ENCODE results near the gene PRSS50.

PRSS50 gene

DNA sequence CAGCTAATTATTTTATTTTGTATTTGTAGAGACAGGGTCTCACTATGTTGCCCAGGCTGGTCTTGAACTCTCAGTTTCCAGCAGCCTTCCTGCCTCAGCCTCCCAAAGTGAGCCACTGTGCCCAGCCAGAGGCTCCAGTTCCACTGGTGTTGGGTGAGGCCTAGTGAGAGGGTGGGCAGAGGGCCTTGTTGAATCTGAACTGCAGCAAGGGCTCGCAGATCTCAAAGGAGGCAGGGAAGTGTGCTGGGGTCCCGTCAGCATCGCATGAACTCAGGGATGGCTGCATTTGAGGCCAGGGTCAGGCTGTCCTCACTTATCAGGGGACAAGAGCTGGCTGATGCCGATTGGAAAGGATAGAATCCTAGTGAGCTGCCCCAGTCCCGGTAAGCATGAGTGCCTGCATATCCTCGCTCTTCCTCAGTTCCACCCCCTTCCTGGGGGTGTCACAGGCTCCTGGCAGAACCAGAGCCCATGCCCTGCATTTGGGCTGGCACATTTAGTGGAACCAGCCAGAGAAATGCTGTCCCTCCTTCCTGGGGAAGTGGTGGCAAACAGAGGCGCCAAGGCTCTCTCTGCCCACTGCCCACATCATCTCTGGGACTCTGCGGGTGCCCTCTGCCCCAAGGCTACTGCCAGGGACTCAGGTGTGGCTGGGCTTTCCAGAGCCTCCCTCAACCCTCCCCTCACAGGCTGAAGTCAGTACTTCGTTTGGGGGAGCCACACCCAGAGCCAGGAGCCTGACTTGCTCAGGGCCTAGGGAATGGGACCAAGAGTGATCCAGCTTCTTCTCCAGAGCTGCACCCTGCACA is 48.3 kb downstream of the PRSS50 start:
- no peak for DNase-seq (ENCODE audit: low spot score)

GRCh38 chr3:46668591-46668990 is 49.1 kb downstream of the PRSS50 start:
- DNase-seq (ENCODE audit: low spot score): no peak

DNA sequence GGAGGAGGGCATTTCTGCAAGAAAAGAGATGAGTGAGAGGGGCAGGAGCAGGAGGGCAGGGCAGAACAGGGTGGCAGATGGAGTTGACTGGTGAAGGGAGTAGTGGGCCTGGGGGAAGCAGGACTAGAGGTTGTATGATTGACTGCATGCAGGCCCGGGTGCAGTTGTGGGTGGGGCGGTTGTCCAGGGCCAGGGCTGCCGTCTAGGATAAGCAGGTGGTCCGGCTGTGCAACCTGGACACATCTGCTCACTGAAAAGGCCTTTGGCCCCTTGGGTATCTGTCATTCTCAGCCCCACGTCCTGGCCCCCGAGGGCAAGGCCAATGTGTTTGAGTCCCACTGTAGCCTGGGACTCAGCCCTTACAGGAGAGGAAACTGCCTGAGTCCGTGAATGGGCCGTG is 49.6 kb downstream of the PRSS50 start:
- no peak for DNase-seq (ENCODE audit: low spot score)

DNA sequence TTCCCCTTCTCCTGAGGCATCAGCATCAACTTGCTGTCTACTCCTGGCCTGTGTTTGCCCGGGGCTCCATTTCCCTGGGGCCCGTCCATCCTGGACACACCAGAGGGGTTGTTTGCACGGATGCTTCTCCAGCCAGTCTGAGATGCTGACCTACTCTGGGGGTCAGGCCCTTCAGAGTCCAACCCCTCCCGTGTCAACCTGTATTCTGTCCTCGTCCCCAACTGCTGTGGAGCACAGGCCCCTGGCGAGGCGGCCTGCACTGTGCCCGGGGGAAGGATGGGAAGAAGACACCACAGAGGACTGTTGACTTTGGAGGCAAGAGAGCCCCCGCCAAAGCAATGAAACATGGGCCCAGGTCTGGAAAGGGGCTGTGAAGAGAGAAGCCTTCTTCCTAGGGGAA is 50.0 kb downstream of the PRSS50 start:
- DNase-seq (ENCODE audit: low spot score): no peak

- DNase-seq (ENCODE audit: low spot score): no peak
Measured at GRCh38 chr3:46667061-46667621, 50.5 kb downstream of the PRSS50 start.

DNA sequence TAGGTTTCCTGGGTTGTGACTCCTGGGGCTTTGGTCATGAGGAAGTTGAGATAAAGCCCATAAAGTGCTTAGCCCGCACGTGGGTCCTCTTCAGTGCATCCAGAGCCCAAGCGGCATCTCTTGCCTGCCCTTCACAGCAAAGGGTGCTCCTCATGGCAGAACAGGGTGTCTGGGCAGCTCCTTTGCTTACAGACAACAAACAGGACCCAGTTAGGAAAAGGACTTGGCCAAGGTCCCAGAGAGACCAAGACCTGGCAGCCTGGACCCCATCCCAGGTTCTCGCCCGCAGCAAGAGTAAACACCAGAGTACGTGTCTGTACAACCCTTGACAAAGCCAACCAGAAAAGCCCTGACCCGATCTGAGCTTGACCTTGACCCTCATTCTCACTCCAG is 51.2 kb downstream of the PRSS50 start:
- DNase-seq (ENCODE audit: low spot score): peak; percentile 1

DNA sequence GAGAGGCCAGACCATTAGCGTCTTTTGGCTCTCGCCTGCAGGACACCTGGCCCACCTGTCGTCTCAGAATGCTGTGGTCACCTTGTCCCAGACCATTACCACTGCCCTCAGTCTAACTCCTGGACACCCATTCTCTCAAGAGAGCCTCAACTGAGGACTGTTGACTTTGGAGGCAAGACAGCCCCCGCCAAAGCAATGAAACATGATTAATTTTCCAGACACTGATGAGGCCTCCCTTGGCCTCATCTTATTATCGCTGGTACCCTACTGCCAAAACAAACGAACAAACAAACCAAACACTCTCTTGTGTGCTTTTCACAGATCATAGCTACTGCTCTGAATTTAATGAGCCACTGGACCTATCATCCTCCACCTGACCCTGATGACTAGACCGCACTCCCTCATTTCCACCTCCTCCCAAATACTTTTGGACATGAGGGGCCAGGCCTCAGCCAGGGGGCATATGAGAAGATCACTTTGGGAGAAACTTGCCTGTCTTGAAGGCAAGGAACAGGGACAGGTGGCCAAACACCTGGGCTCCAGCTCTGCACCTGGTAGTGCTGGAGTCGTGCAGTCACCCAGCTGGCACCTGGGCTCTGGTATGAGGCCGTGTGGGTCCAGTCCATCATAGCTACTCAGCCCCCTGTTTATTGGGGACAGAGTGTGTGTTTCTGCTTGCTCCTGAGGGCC is 51.8 kb downstream of the PRSS50 start:
- DNase-seq (ENCODE audit: low spot score): no peak

DNA sequence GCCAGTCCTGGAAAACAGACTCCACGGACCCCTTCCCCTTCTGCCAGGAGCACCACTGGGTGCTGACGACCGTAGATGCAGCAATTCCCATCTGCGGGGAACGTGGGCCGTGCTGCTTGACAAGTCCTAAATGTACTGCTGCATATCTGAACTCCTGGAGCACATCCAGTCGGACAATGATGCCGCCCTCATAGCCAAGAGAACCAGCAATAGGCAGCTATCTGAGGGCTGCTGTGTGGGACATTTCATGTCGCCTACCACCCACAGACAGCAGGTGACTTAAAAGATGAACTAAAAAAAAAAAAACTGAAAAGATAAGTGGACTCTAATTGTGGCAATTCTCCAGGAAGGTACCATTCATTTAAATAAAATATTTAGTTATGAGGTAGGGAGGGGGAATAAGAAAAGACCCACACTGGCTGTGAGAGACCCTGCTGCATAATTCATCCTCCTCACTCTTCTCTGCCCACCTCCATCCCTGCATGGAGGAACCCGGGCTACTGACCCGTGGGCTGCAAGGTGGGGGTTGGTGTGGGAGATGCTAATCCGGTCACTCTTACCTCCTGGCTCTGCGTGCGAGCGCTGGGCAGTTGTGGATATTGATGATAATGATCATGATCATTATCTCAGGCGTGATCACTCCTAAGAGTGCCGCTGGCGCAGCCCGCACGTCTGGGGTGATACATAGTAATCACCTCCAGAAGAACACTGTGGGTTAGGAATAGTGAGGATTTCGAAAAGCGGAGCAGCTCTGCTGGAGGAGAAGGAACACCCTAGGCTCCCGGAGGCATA is 52.5 kb downstream of the PRSS50 start:
- DNase-seq (ENCODE audit: low spot score): no peak

- no peak for DNase-seq (ENCODE audit: low spot score)
Measured at GRCh38 chr3:46664188-46664970, 53.3 kb downstream of the PRSS50 start.

DNA sequence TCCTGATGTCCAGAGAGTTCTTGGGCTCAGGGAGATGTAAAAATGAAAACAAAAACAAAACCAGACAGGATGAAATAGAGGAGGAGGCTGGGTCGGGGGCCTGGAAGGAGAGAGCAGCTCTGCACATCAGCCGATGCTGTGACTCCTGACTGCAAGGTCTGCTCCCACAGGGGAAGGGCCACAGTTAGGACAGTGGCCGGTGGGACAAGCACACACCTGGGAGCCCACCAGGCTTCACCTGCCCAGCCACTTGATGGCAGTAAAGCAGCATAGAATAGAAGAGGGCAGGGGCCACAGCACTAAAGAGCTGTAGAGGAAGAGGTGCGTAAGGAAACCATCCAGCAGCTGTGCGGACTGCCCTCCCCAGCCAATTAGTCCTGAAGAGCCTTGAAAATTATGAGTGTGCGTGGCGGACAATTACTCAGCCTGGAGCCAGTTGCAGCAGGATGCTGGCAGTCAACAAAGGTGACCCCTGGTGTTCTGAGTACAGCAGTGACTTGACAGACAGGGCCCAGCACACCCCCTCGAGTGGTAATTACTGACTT is 54.0 kb downstream of the PRSS50 start:
- DNase-seq (ENCODE audit: low spot score): peak; percentile 2

DNA sequence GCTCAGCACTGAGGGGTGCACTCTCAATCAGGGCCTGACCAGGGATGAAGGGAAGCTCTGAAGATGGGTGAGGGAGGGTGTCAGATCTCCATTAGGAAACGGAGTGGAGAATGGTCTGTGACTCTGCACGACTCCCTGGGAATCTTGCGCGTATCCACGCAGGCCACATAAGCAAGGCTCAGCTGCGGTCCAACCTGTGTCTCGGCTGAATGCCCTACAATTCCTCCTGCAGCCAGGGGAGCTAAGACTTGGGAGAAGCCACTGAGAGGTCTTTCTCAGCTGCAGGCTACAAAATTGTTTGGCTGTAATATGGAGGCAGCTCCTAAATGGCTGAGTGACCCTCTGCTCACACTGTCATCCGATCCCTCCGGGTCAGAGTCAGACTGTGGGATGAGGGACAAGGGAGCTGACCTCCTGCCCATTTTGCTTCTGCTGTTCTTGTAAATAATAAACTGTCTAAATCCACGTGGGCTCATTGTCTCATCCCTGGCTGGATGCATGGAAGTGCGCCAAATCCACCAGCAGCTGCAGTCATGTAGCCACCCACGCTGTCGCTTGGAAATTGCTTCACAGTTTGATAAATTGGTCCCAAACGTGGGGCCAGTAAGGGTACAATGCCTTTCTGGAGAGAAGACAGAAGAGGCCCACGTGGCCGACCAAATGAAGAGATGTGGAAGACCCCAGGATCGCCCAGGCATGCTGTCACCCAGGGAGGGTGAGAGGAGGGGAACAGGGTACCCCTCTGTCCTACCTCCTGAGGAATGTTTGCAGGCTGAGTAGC is 54.7 kb downstream of the PRSS50 start:
- no peak for DNase-seq (ENCODE audit: low spot score)
